SK-N-MC (cell line): ENCODE results near the gene ZNF428.

ENCODE experiments used
- EZH2 ChIP-seq: fragments of 200-600 bp; sonication (generic); IDR thresholded peaks from one replicate; pipeline ENCODE4 v1.6.1; 2017; ENCODE audit warnings: antibody characterized with exemption
- FOXP2 ChIP-seq: optimal IDR thresholded peaks from 2 replicates; pipeline ENCODE3; 2011; ENCODE audit warnings: mild to moderate bottlenecking, moderate library complexity; ENCODE audit not compliant: insufficient read depth; ENCODE audit errors: extremely low read length, control extremely low read depth
- POLR2AphosphoS5 ChIP-seq: IDR thresholded peaks from 2 replicates; pipeline ENCODE4 v1.6.1; 2012; ENCODE audit warnings: mild to moderate bottlenecking, low read depth, low read length, borderline replicate concordance

GRCh38 chr19:43575955-43576878 lies 43.2 kb downstream of the ZNF428 start:
- TF ChIP-seq POLR2AphosphoS5: no peak
- TF ChIP-seq EZH2: no peak
- TF ChIP-seq FOXP2: no peak
